Transverse colon (tissue), 4 donors: ENCODE data around the gene RFX1.

Experiments used
- EP300 ChIP-seq: sonication (generic); formaldehyde crosslinking; IDR thresholded peaks from one replicate; pipeline ENCODE4 v1.6.1; 2017; ENCODE audit warnings: antibody characterized with exemption, low read depth
- POLR2A ChIP-seq: fragments of 450-650 bp; IDR thresholded peaks from one replicate; pipeline ENCODE4 v1.6.1; 2016; ENCODE audit warnings: antibody characterized with exemption, mild to moderate bottlenecking, moderate library complexity
- POLR2AphosphoS5 ChIP-seq, 3 donors: sonication (generic); formaldehyde crosslinking; IDR thresholded peaks; one replicate each; pipeline ENCODE4 v1.6.1; 2016; ENCODE audit warnings: antibody characterized with exemption in 3 of 3
- TF ChIP-seq, protein P1 (sequence below), 5 experiments: fragments of 200-600 bp in 3 of 5; fragments of 450-650 bp in 2 of 5; sonication (generic) in 3 of 5; IDR thresholded peaks; 1 replicate in 2 of 5; 2 replicates in 3 of 5; pipeline ENCODE4 v1.5.1; 2016 to 2017; ENCODE audit warnings: antibody characterized with exemption in 5 of 5, inconsistent platforms in 3 of 5, mild to moderate bottlenecking in 2 of 5, moderate library complexity in 1 of 5

GRCh38 chr19:13995017-13995728 is 10.9 kb downstream of the RFX1 start:
- TF ChIP-seq EP300, result no peak
- no peak for TF ChIP-seq POLR2A
- TF ChIP-seq, protein P1, sequence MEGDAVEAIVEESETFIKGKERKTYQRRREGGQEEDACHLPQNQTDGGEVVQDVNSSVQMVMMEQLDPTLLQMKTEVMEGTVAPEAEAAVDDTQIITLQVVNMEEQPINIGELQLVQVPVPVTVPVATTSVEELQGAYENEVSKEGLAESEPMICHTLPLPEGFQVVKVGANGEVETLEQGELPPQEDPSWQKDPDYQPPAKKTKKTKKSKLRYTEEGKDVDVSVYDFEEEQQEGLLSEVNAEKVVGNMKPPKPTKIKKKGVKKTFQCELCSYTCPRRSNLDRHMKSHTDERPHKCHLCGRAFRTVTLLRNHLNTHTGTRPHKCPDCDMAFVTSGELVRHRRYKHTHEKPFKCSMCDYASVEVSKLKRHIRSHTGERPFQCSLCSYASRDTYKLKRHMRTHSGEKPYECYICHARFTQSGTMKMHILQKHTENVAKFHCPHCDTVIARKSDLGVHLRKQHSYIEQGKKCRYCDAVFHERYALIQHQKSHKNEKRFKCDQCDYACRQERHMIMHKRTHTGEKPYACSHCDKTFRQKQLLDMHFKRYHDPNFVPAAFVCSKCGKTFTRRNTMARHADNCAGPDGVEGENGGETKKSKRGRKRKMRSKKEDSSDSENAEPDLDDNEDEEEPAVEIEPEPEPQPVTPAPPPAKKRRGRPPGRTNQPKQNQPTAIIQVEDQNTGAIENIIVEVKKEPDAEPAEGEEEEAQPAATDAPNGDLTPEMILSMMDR (IDR thresholded peaks at IDR 0.05), result no peak
- no peak for TF ChIP-seq POLR2AphosphoS5 (IDR thresholded peaks at IDR 0.05)
